GM19397 (cell line): ENCODE data around the gene TGFBR3.

ENCODE experiments used
- ATAC-seq: cut with Tn5 transposase; IDR thresholded peaks from one replicate; pipeline ENCODE4 v1.9.1; 2021; ENCODE audit warnings: mild to moderate bottlenecking, moderate library complexity; ENCODE audit not compliant: unreplicated experiment

The TGFBR3 gene

GRCh38 chr1:91803847-91804545 lies 82.0 kb downstream of the TGFBR3 start:
- peak; percentile 84 for ATAC-seq

DNA sequence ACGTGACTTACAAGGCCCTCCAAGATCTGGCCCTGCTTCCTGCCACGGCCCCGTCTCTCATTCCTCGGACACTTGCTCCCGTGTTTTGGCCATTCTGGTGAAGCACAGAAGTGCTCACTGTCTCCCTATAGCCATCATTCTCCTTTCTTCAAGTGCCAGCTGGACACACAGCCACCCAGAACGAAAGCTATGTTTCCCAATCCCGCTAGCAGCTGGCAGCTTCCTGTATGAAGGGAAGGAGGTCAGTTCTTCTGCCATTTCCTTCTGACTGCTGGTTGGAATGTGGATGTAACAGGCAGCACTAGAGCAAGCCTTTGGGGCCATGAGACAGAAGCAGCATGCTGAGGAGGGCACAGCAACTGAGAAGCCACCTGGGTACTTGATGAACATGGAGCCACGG lies 82.8 kb downstream of the TGFBR3 start:
- ATAC-seq: no peak

DNA sequence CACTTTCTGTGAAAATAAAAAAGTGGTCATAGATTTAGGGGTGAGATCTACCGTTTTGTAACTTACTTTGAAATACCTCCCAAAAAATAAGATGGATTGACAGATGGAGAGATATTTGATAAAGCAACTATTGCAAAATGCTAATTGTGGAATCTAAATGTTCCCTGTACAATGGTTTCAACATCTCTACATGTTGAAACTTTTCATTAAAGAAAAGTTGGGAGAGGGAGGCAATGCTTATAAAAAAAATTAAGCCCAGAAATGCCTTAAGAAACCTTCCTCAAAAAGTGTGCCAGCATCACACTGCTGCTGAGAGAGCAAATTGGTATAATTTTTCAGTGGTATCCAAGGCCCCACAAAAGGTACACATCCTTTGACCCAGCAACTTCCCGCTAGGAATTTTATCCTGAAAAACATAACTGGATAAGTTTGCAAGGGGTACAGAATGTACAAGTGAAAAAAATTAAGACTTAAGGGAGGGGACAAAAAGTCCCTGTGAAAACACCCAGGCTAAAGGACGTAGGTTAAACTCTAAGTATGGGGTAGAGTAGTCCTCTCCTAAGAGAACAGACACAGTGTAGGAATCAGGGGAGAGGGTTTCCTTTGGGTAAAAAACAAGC lies 84.3 kb downstream of the TGFBR3 start:
- ATAC-seq: no peak

DNA sequence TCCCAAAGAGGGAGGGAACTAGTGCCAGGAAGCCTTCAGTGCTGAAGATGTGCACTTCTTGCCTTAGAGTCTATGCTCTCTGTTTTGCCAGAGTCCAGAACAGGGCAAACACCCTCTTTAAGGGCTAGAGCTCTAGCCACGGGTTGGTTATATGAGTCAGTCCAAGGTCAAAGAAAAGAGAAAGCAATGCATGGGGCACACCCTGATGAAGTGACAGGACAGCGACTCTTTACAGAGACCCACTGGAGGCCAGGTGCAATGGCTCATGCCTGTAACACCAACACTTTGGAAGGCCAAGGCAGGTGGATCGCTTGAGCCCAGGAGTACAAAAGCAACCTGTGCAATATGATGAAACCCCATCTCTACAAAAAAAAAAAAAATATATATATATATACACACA lies 86.1 kb downstream of the TGFBR3 start:
- no peak for ATAC-seq

- ATAC-seq: no peak
Measured at GRCh38 chr1:91799159-91799558, 86.8 kb downstream of the TGFBR3 start.

GRCh38 chr1:91798740-91799139 lies 87.2 kb downstream of the TGFBR3 start:
- no peak for ATAC-seq

DNA sequence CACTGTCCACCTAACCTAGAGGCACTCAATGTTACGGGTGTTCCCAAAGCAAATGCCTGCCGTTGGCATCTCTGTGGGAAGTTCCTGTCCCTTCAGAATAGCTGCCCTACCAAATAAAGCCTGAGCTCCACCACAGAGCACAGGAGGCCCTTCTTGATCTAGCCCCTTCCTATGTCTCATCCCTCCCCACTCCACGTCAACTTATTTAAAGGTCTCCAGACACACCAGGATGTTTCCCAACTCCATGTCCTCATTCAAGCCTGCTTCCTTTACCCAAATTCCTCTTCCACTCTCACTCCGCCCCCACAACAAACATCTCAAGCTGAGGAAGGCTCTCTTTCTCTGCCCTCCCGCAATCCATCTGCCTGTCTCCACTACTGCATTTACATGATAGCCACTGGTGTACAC lies 87.7 kb downstream of the TGFBR3 start:
- no peak for ATAC-seq

- ATAC-seq: no peak
Measured at GRCh38 chr1:91797164-91797563, 88.8 kb downstream of the TGFBR3 start.

DNA sequence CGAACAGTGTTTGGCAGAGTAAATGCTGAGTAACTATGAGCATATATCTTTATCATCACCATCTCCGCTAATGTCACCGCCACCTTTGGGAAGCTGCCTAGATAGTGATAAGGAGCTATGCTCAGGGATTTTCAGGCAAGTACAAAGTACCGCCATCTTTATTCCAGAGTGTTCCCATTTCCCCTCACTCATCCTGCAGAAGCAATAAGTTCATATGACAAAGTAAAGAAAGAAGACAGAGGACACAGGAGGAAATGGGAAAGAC lies 89.6 kb downstream of the TGFBR3 start:
- no peak for ATAC-seq

DNA sequence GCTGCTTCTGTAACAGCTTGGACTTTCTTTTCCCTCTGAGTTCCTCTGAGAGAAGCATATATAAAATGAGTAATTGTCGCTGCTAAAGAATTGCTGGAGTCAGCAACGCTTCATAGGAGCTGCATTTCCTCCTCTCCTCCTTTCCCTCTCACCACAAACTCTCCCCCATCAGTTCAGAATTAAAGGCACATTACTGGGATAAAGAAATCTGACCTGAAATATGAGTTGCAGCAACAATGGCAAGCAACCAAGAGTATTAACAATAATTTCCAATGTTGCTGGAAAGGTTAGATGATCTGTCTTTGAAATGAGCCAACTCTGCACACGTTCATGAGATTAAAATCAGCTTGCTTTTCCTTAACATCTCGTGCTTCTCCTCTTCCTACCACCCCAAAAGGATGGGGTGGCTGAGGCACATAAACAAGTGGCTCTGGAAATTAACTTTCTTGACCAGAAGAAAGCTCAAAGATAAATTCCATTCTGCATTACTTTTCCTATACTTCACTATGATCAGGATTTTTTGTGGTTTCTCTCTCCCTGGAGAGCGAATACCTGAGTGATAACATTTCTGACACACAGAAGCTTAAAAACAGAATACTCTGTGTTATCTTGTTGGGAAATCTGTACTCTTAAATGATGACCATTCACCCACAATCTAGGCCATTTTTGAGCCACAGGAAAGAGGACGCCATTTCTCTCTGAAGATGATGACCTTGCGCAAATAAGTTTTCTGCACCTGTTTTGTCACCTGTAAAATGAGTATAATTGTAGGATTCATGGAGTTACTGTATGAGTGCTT lies 90.2 kb downstream of the TGFBR3 start:
- no peak for ATAC-seq

GRCh38 chr1:91793877-91794276 lies 92.1 kb downstream of the TGFBR3 start:
- no peak for ATAC-seq

DNA sequence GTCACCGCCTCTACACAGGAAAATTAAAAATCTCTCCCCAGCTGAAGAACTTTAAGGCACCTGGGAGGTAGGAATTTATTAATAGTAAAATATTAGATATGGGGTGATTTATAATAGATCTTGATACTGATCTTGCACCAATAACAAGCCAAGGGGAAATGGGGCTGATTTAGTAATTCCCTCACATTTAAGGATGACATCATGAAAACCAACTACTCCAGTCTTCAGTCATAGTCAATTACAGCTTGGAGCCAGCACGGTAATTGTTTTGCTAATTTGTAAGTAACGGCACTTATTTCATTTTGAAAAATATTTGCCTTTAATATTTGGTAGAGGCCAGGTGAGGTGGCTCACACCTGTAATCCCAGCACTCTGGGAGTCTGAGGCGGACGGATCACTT lies 92.8 kb downstream of the TGFBR3 start:
- no peak for ATAC-seq

GRCh38 chr1:91792489-91793071 lies 93.4 kb downstream of the TGFBR3 start:
- no peak for ATAC-seq

DNA sequence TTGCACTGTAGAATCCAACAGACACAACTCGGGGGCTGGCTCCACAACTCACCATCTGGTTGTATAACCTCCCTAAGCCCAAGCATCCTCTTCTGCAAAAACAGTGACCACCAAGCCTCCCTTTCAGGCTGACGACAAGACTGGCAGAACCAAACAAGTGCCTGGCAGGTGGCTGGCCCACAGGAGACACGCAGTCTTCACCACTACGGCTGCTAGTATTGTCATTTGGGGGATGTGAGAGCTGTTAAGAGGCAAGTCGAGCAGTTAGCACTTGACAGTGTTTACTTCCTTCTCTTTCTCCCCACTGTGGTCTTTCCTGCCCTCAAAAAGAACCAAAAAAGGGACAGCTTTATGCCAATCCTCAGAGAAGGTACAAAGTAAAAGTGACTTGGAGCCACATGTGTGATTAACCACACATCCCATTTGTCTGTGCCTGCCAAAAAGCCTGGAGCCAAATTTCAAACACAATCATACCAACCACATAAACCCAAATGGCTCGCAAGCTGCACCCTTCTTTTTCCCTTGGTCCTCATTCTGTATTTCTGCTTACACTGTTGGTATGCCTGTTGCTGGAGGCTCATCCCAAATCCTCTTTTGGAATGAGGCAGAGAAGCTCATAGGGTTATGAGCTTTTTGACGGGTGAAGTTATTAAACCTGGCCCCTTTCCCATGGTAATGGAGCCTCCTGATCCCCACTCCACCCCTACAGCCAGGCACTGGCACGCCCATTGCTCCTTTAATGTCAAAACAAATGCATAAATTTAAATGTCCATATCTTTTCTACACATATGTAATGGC lies 94.1 kb downstream of the TGFBR3 start:
- no peak for ATAC-seq

GRCh38 chr1:91791103-91791502 lies 94.8 kb downstream of the TGFBR3 start:
- ATAC-seq: no peak

DNA sequence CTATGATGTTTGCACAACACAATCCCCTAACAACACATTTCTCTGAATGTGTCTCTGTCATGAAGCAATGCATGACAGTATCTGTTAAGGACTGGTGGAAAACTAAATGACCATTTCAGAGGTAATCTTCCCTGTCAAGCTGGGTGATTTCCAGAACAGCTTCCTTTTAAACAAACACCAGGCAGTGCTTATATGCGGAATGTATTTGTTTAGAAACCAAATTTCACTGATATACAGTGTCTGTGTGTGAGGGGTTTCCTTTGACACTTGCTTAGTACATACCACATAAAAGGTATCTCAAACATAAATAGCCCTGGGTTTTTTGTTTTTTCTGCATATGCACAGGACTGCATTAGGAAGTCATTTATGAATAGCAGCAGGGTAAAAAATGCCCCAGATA lies 95.6 kb downstream of the TGFBR3 start:
- ATAC-seq: no peak

DNA sequence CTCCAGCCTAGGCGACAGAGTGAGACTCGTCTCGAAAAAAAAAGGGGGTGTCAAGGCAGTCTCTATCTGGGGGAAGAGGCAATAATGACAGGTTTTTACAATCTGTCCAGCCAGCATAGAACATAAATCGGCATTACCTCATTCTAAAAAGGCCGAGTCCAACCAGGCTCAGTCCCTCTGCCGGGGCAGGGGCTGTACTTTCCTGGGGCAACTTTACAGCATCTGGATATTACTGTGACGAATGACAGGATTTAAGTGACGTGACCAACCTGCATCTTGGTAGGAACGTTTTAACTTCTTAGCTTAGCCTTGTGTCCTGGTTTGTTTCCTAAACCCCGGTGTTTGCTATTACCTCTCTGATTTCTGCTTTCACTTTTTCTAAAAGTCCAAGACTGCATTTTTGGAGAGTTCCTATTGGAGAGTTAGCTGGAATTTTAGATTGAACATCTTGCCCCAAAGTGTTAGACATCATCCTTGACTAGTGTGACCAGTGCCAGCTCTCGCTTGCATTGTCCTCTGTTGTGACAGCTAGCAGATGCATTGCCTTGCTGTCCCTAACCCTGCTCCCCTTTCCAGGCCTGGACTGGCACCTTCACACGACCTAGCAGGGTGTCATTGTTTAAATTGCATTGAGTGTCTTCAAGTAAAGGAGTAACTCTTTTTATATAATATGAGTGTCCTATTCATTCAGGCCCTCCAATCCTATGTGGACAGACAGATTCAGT lies 96.5 kb downstream of the TGFBR3 start:
- no peak for ATAC-seq

- ATAC-seq: no peak
Measured at GRCh38 chr1:91787919-91788318, 98.0 kb downstream of the TGFBR3 start.

- ATAC-seq: no peak
Measured at GRCh38 chr1:91784616-91785015, 101.3 kb downstream of the TGFBR3 start.

GRCh38 chr1:91784191-91784590 lies 101.8 kb downstream of the TGFBR3 start:
- ATAC-seq: no peak
